K562 treated with DMSO at 1 percent for 4 hours (cell line): ENCODE results near the gene KAT5. TPM values are rescaled to one million over a fixed set of nuclear protein-coding genes. Genes with fewer than 3 reads are reported as not detected.

ENCODE experiments used
- total RNA-seq: library from RNA; unstranded; fragments of 300-600 nt; gene quantifications from 2 replicates; pipeline ENCODE4 v1.2.3, GENCODE V29; 2022; ENCODE audit not compliant: insufficient read depth

The KAT5 gene
- 26.4 and 36.7 TPM in 2 replicates for total RNA-seq

DNA sequence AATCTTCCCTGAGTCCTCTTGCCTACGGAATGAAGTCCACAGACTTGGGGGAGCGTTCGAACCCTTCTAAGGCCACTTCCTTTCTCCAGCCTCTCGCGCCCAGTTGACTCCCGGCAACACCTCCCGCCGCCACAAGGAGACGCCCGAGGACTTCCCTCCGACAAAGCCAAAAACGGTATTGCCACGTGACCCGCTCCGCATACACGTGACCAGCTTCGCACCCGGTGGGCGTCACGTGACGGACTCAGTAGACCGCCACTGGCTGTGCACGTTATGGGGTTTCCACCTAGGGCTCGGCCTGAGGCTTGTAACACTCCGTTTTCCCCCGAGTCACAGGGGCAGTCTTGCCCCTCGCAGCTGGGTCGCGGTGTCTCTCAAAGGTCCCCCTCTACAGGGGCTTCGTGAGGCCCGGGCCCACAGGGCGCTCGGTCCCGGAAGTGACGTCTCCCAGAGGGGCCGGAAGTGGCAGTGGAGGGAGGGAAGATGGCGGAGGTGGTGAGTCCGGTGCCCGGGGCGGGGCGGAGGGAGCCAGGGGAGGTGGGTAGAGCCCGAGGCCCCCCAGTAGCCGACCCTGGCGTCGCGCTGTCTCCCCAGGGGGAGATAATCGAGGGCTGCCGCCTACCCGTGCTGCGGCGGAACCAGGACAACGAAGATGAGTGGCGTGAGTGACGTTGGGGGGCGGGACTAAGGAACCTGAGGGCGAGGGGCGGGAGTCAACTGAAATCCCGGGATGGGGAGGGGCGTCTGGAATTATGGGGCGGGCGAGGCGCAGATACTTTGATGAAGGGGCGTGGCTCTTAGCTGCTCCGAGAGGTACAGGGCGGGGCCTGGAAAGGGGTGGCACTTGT lies at the start of gene KAT5:
KAT5 (plus strand) TSS at position 468 of the 848 bp plus-strand sequence; CDS start at position 484, 16 bp downstream.

DNA sequence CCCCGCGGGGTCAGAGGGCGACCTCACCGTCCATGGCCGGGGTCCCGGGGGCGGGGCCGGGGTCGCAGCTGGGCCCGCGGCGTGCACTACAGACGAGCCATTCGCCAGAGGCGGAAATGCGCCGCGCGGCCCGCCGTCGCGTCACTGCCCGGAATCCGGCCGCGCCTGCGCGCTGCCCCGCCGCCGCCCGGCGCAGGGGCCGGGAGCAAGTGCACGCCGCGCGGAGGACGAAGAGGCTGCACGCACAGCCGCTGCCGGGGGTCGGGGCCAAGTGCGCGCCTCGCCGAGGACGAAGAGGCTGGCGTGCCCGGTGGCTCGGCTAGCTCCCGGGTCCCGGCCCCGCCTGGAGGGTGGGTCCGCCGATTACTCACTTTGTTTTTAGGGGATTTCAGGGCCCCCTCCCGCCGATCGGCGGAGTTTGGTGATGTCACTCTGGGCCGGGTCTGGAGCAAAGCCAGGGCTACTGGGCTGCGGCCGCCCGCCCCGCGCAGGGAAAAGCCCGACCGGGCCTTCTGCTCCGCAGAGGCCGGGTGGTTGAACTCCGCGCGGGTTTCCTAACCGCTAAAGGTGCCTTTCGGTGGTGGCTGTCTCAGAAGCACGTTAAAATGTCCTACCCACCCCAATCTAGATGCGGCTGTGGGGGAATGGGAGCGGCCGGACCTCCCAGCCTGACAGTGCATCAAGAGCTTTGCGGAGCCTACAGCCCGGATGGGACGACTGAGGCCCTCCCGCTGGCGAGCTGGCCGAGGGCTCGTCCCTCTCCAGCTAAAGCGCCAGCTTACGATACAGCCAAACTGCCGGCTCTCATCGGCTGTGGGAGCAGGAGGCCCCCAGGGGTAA lies 49.0 kb upstream of the KAT5 start, which contains the start of gene RELA:
RELA (minus strand) TSS at position 118 of the 840 bp plus-strand sequence; CDS start at position 34, 84 bp downstream.

DNA sequence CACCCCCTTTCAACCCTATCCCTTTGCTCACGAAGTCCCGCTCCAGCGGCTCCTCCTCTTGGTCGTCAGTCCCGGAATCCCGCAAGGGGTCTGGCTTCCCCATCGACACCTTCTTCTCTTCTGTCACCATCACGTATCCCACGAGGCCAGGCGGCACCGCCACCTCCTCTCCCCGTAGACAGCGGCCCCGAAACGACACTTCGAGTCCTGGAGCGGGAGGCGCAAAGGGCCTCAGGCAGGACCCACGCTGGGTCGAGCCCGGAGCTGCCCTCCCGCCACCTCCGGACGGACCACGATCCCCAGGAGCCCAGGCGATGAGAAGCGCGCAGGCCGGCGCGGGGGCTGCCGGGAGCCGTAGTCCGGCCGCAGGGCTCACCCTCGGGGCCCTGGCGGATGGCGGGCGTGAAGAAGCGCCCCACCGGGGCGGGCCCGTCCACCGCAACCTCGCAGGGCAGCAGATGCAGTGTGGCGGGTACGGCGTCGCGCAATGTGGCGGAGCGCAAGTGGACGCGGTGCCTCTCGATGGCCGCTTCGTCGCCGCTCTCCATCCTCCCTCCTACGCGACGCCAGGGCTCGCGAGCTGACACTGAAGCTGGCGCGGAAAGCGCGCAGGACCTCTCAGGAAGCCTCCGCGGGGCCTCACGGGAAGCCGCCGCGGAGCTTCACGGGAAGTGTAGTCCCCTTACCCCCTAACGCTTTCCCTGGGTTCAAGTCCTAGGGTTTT lies 8.3 kb downstream of the KAT5 start, which contains the start of gene RNASEH2C:
RNASEH2C (minus strand) TSS at position 588 of the 724 bp plus-strand sequence; CDS start at position 548, 40 bp downstream.

Other genes starting within 250 kb of the KAT5 start
- gene MALAT1, start 213.2 kb upstream of the KAT5 start, total RNA-seq, result 124 and 165 TPM in 2 replicates
- gene SCYL1, start 187.2 kb upstream of the KAT5 start, total RNA-seq, result 117 and 125 TPM in 2 replicates
- 32.3 and 42.6 TPM in 2 replicates for gene LTBP3, start 153.9 kb upstream of the KAT5 start, total RNA-seq
- gene ZNRD2, start 141.8 kb upstream of the KAT5 start, total RNA-seq, result 37.9 and 48.3 TPM in 2 replicates
- gene FAM89B, start 139.7 kb upstream of the KAT5 start, total RNA-seq, result 64.3 and 74.6 TPM in 2 replicates
- gene EHBP1L1, start 136.2 kb upstream of the KAT5 start, total RNA-seq, result 74.1 and 75.4 TPM in 2 replicates
- gene KCNK7, start 116.5 kb upstream of the KAT5 start, total RNA-seq, result 1.6 and 2.1 TPM in 2 replicates
- 58.9 and 66.8 TPM in 2 replicates for gene MAP3K11, start 98.0 kb upstream of the KAT5 start, total RNA-seq
- 31.8 and 46.2 TPM in 2 replicates for gene PCNX3, start 96.5 kb upstream of the KAT5 start, total RNA-seq
- 55.3 and 62.8 TPM in 2 replicates for gene SIPA1, start 74.2 kb upstream of the KAT5 start, total RNA-seq
- 58.1 and 70.6 TPM in 2 replicates for gene RELA, start 49.3 kb upstream of the KAT5 start, total RNA-seq
- gene RNASEH2C, start 8.5 kb downstream of the KAT5 start, total RNA-seq, result 24.6 and 34.7 TPM in 2 replicates
- gene AP5B1, start 68.7 kb downstream of the KAT5 start, total RNA-seq, result 25.5 and 28.9 TPM in 2 replicates
- not detected in 2 replicates for gene OVOL1, start 74.8 kb downstream of the KAT5 start, total RNA-seq
- not detected in 2 replicates for gene SNX32, start 121.7 kb downstream of the KAT5 start, total RNA-seq
- 715 and 721 TPM in 2 replicates for gene CFL1, start 145.9 kb downstream of the KAT5 start, total RNA-seq
- gene MUS81, start 148.2 kb downstream of the KAT5 start, total RNA-seq, result 69.2 and 73.6 TPM in 2 replicates
- gene EFEMP2, start 160.5 kb downstream of the KAT5 start, total RNA-seq, result 2.3 TPM in 1 of 2 replicates, not detected in the other
- not detected in 2 replicates for gene CTSW, start 167.6 kb downstream of the KAT5 start, total RNA-seq
- gene FIBP, start 176.2 kb downstream of the KAT5 start, total RNA-seq, result 49.6 and 55.0 TPM in 2 replicates
- gene CCDC85B, start 178.4 kb downstream of the KAT5 start, total RNA-seq, result 36.9 and 41.3 TPM in 2 replicates
- gene FOSL1, start 188.1 kb downstream of the KAT5 start, total RNA-seq, result 4.6 and 7.2 TPM in 2 replicates
- gene C11orf68, start 206.8 kb downstream of the KAT5 start, total RNA-seq, result 50.5 and 55.0 TPM in 2 replicates
- gene DRAP1, start 207.2 kb downstream of the KAT5 start, total RNA-seq, result 133 and 159 TPM in 2 replicates
- gene TSGA10IP, start 233.2 kb downstream of the KAT5 start, total RNA-seq, result not detected in 2 replicates
- gene SART1, start 249.5 kb downstream of the KAT5 start, total RNA-seq, result 64.4 and 73.6 TPM in 2 replicates